Left cardiac atrium (tissue), 4 donors: ENCODE data around the gene NOM1. TPM values are rescaled to one million over a fixed set of nuclear protein-coding genes. Genes with fewer than 3 reads are reported as not detected.
A peak's percentile ranks its signal among the peaks of the same experiment; 100 is the strongest.

Experiments used
- ATAC-seq, 2 donors: fragments of 200-7000 bp; cut with Tn5 transposase; one replicate each; pipeline ENCODE4 v1.9.1; 2020; ENCODE audit warnings: mild to moderate bottlenecking in 2 of 2, moderate library complexity in 2 of 2
- DNase-seq: peaks from one replicate; pipeline ENCODE4 v3.0.0-alpha.2; 2020
- intact Hi-C, 2 donors: fragments of 100-400 bp; cut with DNase I; formaldehyde crosslinking; loops; one replicate each; pipeline versions ENCODE4 v1.14.1 to v1.15.1; 2022 to 2023
- total RNA-seq, 2 donors: library from RNA; stranded (reverse); fragmentation: NEBNext Ultra II Directional; extraction: Animal tissue kit (Norgen Biotek cat#: 25700); gene quantifications; one replicate each; pipeline ENCODE4 v1.2.1, GENCODE V29; 2021
- donor health status: DM: no; HTN: yes; CAD: no.
- donor health status: DM: no; HTN: yes; CAD: no; lungs with severe emphysema.
- donor health status: DM: yes; HTN: yes; CAD: no.
- donor health status: Dilated cardiomyopathy.

The NOM1 gene
- total RNA-seq, 2 donors from 2014 or later, result 8.9 to 9.4 TPM

DNA sequence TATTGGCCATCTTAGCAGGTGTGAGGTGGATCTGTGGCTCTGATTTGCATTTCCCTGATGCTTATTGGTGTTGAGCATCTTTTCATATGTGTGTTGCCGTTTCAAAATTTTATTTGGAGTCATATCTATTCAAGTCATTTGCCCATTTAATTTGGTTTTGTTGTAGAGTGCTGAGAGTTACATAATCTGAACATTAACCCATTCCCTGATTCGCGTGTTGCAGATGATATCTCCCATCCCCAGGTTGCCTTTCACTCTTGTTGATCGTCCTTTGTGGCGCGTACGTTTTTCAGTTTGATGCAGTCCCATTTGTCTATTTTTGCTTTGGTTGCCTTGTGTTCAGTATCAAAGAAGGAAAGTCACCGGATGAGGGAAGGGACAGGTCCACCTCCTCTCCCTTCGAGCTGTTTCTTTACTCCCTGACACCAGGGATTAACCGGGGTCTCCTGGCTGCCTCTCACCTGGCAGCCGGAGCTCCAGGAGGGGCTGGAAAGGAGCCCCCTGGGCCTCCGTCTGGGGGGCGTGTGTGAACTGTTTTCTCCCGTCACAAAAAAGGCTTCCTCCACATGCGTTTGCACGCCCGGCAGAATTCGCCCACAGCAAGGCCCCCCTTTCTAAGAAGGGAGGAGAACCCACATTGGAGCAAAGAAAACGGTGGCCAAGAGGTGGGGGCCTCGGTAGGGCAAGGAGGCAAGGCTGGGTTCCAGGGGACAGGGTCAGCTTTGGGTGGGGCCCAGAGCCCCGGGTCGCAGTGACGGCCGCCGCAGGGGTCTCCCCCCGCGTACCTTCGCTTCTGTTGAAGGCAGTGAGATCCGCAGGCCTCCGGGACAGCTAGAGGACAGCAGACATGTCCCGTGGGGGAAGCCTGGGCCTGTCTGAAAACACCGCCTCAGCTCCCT, 52.7 kb downstream of the NOM1 start:
- ATAC-seq (no peak), DNase-seq (no peak)
- intact Hi-C loops, result no loop called here

DNA sequence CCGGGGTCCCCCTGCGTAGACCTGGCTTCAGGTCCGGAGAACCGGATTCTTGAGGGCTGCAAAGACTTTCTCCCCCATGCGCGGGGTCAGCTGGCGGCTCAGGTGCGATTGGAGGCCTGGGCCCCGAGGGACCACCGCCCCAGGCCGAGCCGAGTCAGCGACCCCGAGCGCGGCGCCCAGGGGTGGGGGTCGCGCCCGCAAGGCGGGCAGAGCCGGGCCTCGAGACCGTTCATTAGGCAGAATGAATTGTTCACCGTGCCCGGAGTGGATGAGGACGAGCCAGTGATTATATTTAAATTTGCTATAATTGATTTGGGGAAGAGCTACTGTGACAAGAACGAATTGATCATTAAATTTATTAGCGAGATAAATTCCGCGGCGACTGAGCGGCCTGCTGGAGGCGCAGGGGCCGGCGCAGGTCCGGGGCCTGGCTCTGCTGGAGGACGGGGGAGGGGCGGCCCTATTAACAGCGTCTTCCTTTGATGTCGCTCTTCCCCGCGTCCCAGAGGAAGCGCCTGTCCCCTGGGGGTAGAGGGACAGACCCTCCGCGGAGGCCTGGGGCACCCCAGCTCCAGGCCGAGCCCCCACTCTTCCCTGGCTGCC, 53.4 kb downstream of the NOM1 start:
- intact Hi-C loops, result no loop called here
- DNase-seq (no peak), ATAC-seq (no peak)

DNA sequence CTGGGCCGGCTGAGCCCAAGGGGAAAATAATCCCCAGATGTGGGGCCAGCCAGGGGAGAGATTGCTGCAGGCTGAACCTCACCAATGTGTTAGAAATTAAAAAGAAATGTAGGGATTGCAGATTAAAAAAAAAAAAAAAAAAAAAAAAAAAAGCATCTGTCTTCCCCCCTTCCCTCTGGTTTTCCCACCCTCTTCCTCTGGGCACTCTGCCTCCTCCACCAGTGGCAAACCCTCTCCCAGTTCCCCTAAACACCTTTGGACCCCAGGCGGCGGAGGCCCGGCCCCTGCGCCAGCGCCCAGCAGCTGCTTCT, 53.9 kb downstream of the NOM1 start:
- intact Hi-C loops, result no loop called here
- no peak for ATAC-seq
- no peak for DNase-seq

DNA sequence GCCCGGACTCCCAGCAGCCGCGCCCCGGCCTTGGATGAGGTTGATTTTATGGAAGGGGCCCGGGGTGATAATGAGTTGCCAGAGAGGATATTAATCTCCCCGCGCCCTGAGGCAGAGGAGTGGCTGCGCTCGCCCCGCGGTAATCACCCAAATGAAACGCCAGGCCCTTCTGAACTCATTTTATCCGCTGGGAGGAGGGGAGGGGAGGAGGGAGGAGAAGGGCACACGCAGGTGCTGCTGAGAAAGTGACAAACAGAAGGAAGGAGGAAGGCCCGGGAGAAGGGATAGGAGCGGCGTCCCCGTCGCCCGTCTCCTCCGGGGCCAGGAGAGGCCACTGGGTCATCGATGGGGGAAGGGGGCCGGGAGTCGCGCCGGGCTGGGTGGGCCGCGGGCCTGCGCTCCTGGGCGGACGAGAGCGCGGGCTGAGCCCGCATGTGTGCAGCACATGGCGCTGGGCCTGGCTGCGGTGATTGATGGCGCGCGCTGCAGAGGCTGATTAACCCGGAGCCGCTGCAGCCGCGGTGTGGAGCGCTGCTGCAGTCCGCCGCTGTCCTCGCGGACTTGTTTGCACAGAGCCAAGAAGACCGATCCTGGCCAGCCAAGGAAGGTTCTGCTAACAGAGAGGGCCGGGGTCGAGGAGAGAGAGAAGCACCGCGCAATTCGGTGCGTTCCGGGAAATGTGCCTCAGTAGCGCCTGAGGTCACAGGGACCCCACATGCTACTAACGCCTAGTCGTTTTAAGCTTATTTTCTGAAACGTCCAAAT, 54.4 kb downstream of the NOM1 start:
- intact Hi-C loops, result no loop called here
- DNase-seq (no peak), ATAC-seq (no peak)

DNA sequence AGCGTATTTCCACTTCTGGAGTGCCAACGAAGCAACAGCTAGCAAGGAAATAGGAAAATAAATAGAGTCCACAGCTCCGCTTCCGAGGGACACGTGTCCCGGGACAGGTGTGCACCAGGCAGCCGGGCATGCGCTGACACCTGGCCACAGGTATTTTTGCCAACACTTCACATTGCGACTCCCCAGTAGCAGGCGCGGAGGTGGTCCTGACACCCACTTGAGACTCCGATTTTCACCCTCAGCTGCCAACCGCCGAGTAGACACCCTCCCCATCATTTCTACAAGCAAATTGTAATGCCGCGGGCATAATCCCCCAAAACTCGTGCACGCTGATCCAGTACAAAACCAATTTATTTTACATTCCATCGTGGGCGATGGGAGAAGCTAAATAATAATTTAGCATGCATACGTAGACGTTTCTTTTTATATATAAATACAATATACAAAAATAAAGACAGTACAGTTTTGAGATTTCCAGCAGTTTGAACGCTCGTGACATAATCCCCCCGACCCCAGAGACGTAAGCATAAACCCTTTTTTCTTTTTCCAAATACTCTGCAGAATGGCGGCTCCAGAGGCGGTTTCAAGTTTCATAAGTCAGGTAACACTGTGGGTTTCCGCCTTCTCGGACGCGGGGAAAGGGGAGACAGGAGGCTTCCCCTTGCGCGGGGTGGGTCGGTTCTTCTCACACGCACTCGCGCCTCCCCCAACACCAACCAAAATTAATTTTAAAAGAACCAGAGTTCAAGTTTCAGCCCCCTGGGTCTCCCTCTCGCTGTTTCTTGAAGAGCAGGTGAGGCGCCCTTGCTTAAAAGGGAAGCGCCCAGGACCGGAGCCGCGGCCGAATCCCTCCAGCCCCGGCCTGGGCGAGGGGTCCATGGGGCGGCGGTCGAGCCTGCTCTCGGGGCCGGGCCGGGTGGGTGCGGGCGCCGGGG, 55.3 kb downstream of the NOM1 start:
- ATAC-seq (no peak), DNase-seq (no peak)
- intact Hi-C loops, result no loop called here

DNA sequence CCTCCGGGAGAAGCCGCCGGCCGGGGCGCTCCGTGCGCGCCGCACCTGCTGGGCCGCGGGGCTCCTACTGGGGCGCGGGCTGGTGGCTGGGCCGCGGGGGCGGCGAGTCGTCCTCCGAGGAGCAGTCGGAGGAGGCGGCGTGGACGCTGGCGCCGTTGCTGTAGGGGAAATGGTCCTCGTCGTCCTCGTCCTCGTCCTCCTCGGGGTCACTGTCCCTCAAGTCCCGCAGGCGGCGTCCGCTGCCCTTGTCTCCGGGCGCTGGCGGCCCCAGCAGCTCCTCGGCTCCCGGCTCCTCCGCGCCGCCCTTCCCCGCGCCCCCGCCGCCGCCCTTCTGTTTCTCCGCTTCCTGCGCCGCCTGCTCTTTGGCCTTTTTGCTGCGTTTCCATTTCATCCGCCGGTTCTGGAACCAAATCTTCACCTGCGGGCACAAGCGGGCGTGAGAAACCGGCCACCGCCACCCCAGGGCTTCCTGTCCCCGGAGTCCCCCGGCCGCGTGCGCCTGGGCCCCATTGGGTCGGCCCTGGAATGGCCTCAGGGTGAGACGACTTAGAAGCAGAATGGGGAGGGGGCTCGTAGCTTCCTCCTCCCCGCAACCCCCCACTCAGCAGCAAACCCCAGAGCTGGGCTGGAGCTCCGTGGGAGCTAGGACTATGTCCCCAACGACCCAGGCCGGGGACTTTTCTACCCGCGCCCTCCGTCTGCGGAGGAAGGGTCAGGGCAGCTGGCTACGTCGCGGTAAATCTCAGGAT, 56.1 kb downstream of the NOM1 start:
- DNase-seq, result no peak
- intact Hi-C loops, result no loop called here
- ATAC-seq, result no peak

DNA sequence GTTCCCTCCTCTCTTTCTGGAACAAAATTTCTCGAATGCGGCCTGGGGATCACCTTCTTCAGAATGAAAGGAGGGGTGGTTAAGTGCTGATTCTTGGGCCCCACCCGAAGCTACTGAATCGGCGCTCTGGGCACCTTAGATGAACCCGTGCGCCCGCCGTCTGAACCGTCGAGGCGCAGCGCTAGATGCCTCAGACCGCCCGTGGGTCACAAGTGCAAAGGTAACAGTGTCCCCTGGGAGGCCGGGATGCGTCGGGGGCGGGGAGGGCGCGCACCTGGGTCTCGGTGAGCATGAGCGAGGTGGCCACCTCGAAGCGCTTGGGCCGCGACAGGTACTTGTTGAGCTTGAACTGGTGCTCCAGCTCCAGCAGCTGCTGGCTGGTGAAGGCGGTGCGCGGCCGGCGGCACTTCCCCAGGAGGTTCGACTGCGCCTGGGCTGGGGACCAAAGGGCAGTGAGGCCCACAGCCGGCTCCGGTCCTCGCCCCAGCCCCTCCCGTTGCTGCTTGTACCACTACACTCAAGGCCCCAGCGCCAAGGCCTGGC, 56.8 kb downstream of the NOM1 start:
- intact Hi-C loops, result no loop called here

DNA sequence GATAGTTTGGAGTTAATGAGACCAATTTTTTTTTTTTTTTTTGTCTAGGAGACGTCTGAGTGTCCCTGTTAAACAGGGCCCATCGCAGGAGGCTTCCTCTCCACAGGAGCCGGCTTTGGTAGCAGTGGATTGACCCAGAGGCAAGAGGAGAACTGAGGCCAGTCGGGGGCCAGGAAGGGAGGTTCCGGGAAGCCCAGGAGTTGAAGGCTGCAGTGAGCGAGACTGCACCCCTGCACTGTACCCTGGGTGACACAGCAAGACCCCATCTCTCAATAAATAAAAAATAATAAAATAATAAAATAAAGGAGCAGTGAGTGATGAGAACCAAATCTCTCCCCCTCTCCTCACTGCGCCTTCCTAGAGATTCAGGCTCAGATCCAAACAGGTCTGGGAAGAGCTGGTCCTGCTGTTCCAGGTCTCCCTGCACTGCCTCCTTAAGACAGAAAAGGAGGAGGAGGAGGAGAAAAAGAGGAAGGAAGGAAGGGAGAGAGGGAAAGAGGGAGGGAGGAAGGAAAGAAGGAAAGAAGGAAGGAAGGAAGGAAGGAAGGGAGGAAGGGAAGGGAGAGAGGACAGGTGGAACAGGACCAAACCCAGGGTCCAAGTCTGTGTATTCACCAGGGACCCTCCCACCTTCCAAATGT, 57.4 kb downstream of the NOM1 start:
- intact Hi-C loops, result no loop called here
- DNase-seq, result no peak
- ATAC-seq, result no peak

More for the DNA sequence above, 56.8 kb downstream of the NOM1 start:
- DNase-seq, result no peak
- ATAC-seq, result no peak

DNA sequence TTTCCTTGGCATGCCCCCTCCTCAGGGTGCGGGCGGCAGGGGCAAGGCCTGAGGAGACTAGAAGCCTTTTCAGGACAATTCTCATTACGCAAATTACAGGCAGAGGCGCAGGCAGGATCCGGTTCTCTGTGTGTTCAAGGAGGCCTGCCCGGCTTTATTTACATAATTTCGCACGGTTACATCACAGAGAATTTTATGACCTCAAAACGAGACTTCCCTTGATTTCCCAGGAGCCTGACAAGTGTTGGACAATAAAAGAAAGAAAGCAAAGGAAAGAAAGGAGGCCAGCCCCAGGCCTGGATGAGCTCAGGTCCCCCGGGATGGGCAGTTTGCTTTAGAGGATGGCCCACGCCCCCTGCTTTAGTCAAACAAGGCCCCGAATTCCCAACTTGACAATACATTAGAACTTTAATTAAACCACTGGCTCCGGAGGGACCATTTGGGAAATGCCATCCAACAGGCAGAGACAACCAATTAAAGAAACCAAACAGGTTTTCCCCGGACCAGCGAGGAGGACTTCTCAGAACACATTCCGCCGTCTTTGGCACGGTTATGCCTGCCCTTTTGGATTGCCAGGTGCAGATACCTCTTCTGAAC, 58.1 kb downstream of the NOM1 start:
- no peak for ATAC-seq
- no peak for DNase-seq
- intact Hi-C loops, result no loop called here

DNA sequence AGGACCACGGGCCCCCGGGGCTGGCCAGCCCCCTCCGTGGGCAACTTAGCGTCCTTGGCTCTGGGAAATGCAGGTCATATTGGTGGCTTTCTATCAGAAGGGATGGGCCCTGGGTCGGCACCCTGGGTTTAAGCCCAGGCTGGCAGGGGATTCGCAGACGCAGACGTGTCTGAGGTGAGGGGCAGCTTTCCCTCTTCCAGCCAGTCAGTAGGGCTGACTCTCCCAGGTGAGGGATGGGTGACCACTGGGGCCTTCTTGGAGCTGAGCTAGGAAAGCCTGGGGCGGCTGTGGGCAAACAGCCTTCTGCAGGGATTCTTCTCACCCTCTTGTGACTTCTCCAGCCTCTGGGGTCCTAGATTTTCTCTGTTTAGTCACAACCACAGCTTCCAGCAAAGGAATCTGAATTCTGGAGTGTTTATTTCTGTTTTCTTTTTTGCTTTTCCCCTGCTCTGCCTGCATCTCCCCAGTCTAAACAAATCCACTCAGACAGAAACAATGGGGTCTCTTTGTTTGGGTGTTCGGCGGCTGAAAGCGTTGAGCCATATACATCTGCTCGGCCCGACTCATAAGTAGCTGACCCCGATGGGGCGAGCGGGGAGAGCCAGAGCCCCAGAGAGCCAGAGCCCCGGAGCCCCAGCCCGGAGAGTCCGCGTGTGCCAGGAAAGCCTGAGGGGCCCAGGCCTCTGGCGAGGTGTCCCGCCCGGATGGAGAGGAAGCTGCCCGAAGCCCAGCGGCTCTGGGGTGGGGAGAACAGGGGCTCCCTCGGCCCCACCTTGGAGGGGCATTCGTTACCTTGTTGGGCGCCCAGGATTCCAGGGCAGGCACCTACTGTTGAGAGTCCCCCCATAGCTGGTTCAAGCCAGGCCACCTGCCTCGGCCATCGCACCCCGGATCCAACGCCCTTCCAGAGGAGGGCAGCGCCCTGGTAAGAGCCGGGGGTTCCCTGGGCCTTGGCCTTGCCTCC, 59.0 kb downstream of the NOM1 start:
- DNase-seq (no peak), ATAC-seq (no peak)
- intact Hi-C loops, result no loop called here

DNA sequence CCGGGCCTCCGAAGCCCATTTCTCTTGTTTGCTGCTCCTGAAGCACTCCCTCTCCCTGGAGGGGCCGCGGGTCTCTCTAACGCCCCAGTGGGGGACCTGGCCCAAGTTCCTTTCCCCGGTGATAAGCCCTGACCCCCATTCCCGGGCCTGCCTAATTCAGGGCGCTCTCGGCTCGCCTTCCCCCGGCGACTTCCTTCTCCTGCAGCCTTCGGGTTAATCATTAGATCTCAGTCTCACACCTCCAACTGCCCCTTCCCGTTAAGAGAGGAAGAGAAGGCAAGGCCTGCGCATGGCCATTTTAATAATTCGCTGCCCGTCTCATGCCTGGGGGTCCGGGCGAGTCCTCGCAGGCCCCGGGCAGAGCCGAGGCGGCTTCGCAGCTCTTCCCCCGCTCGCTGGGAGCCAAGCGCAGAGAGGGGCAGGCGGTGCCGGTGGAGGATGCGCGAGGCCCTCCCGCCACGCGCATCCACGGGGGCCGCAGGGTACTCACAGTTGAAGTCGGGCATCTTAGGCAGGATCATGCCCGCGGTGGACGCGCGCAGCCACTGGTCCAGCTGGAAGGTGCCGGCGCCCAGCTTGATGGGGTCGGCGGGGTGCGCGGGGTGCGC, 59.8 kb downstream of the NOM1 start:
- no peak for ATAC-seq
- intact Hi-C loops, result no loop called here
- no peak for DNase-seq

DNA sequence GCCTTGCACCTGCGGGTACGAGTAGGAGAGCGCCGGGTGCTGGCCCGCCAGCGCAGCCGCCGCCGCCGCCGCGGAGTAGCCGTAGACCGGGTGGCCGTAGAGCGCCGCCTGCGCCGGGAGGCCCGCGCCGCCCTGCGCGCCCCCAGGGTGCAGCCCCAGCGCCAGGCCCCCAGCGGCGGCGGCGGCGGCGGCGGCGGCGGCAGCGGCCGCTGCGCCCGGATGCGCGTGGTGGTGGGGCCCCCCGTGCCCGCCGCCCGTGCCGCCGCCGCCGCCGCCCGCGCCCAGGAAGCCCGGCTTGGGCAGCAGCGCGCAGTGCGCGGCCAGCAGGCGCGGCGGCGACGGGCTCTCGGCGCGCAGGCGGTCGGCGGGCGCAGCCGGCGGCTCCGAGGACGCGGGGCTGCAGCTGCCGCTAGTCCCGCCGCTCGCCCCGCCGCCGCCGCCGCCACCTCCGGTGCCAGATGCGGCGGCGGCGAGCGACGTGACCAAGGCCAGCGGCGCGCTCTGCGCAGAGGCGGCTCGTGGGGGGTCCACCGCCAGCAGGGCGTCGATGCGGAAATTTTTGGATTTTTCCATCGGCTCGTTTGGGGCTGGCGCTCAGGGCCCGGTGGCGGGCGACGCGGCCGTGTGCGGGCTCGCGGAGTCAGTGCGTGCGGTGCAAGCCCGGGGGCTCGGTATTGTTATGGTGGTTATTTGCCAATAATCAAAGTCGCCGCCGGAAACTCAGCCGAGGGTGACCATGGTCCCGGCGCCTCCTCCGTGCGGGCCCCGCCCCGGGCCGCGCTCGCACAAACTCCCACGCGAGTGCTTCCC, 60.5 kb downstream of the NOM1 start:
- intact Hi-C loops, result no loop called here
- no peak for DNase-seq
- no peak for ATAC-seq

DNA sequence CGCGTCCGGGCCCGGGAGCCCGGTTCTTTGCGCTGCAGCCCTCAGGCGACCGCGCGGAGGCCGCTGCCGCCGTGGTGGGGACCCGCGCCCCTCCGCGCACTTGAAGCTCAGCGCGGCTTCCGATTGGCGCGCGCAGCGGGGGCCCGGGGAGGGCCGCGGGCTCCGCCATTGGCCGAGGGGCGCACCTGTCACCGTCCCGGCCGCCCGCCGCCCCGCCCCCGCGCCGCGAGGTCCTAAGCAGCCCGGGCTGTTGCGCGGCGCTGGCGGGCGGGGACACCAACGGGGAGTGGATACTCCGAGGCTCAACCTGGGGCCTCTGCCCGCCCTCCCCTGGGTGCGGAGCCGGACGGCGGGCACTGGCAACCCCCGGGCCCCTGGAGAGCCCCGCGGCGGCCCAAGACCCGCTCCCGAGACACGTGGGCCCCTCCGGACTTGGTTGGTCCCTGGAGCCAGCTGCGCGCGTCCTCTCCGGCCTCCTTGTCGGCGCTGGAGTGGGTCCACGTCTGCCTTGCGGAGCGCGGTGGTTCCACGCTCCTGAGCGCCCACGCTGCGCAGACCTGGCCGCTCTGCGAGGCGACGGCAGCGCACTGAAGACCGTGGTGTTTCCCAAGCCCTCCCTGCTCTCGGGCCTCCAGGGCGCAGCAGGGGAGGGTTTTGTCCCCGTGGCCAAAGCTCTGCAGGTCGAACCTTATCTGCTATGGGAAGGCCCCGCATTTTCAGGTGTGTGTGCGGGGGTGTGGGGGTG, 61.2 kb downstream of the NOM1 start, which contains the start of gene MNX1:
MNX1 (minus strand) TSS at position 76 of the 745 bp plus-strand sequence. CDS start 313 bp downstream, outside the sequence.
- peak; percentile 85 to 90 for ATAC-seq
- intact Hi-C loops, result no loop called here
- peak; percentile 42 for DNase-seq
